ENCODE results near the gene ITSN2. TPM values are rescaled to one million over a fixed set of nuclear protein-coding genes. Genes with fewer than 3 reads are reported as not detected.
"Not testable (repeated sequence)": the region's sequence is repeated elsewhere in the genome, so short reads cannot be mapped to it uniquely, and the experiment has no call there.

Gene ITSN2
- total RNA-seq, 1 donor from 2014 or later, result 52.7 TPM

GRCh38 chr2:24342110-24342910 lies 18.0 kb downstream of the ITSN2 start:
- ATAC-seq (no peak), DNase-seq (no peak)
- intact Hi-C loops (cut with micrococcal nuclease), result no loop called here

DNA sequence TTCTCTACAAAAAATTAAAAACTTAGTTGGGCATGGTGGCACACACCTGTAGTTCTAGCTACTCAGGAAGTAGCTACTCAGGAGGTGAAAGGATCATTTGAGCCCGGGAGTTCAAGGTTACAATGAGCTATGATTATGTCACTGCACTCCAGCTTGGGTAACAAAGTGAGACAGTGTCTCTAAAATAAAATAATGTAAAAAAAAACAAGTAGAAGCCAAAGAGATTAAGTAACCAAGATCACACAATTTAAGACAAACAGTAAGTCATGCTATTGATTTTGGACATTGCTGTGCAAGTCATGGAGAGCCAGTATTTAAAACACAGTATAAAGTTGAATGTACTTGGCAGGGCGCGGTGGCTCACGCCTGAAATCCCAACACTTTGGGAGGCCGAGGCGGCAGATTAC lies 20.5 kb downstream of the ITSN2 start:
- intact Hi-C loops (cut with micrococcal nuclease), result no loop called here
- ATAC-seq, result no peak
- no peak for DNase-seq

DNA sequence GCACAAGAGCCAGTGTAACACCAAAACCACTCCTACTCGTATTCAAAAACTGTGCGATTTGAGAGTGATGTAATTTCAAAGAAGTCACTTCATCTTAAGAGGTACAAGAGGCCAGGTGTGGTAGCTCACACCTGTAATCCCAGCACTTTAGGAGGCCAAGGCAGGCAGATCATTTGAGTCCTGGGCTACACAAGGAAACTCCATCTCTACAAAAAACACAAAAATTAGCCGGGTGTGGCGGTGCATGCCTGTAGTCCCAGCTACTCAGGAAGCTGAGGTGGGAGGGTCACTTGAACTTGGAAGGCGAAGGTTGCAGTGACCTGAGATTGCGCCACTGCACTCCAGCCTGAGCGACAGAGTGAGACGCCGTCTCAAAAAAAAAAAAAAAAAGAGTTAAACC lies 21.2 kb downstream of the ITSN2 start:
- ATAC-seq, result peak; percentile 18

DNA sequence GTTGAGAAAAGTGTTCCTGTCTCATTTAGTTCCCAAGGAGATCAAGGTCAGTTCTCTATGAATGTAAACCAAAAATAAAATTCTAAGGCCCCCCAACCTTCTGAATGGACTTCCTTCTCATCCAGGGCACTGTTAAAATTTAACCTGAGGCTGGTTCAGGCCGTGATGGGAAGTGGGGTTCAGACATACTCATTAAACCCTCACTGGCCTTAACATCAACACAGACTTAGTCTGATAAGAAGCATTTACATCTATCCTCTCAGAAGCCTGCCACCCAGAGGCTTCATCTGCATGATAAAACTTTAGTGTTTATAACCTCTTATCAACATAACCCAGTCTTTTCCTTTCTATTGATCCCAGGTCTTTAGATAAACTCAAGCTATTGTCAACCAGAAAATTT lies 22.4 kb downstream of the ITSN2 start:
- intact Hi-C loops (cut with micrococcal nuclease), result no loop called here
- no peak for ATAC-seq
- no peak for DNase-seq

More for the DNA sequence above, 21.2 kb downstream of the ITSN2 start:
- DNase-seq; intact Hi-C loops (cut with micrococcal nuclease): not testable (repeated sequence)

GRCh38 chr2:24336811-24337210 lies 23.5 kb downstream of the ITSN2 start:
- DNase-seq (no peak), ATAC-seq (no peak)
- intact Hi-C loops (cut with micrococcal nuclease), result no loop called here

- ATAC-seq, result no peak
- intact Hi-C loops (cut with micrococcal nuclease), result no loop called here
Observed at GRCh38 chr2:24334245-24334633, 26.1 kb downstream of the ITSN2 start.

GRCh38 chr2:24332791-24333540 lies 27.4 kb downstream of the ITSN2 start:
- DNase-seq (no peak), ATAC-seq (no peak)
- intact Hi-C loops (cut with micrococcal nuclease), result no loop called here

More at GRCh38 chr2:24334245-24334633, 26.1 kb downstream of the ITSN2 start:
- DNase-seq, result no peak

- DNase-seq, result no peak
- intact Hi-C loops (cut with micrococcal nuclease), result no loop called here
- ATAC-seq, result no peak
Observed at GRCh38 chr2:24330161-24330560, 30.2 kb downstream of the ITSN2 start.

- intact Hi-C loops (cut with micrococcal nuclease), result no loop called here
- no peak for DNase-seq
- ATAC-seq, result no peak
Observed at GRCh38 chr2:24329700-24330099, 30.6 kb downstream of the ITSN2 start.

GRCh38 chr2:24328010-24328409 lies 32.3 kb downstream of the ITSN2 start:
- intact Hi-C loops (cut with micrococcal nuclease), result no loop called here
- DNase-seq (no peak), ATAC-seq (peak; percentile 56)

DNA sequence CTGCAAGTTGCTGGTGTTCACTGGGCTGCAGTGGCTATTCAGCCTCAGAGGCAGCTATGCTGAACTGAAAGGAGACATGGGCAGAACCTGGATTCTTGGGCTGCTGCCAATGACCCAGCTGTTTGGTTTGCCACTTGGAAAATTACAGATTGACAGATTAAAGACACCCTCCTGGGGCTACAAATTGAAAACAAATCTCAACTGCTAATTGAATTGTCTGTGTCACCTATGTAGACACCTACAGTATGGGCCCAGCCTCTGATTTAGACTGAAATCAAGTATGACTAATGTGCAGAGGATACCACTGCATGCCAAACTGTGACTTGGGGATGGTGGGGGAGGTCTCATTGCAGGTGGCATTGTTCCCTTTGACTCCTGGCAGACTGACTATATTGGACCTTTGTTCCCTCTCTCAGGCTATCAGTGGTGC lies 42.8 kb downstream of the ITSN2 start:
- DNase-seq (peak; percentile 51), ATAC-seq (peak; percentile 45)
- intact Hi-C loops (cut with micrococcal nuclease), result no loop called here

DNA sequence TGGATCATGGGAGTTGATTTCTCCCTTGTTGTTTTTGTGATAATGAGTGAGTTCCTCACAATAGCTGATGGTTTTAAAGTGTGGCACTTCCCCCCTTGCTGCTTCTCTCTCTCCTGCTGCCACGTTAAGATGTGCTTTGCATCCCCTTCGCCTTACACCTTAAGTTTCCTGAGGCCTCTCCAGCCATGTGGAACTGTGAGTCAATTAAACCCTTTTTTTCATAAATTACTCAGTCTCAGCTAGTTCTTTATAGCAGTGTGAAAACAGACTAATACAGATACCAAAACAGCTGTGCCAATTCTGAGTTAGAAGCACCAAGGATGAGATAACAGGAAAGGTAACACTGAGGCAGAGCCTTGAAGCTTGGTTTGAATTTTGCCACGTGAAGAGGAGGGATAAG lies 44.7 kb downstream of the ITSN2 start:
- intact Hi-C loops (cut with micrococcal nuclease), result no loop called here
- DNase-seq, result no peak
- ATAC-seq, result no peak

DNA sequence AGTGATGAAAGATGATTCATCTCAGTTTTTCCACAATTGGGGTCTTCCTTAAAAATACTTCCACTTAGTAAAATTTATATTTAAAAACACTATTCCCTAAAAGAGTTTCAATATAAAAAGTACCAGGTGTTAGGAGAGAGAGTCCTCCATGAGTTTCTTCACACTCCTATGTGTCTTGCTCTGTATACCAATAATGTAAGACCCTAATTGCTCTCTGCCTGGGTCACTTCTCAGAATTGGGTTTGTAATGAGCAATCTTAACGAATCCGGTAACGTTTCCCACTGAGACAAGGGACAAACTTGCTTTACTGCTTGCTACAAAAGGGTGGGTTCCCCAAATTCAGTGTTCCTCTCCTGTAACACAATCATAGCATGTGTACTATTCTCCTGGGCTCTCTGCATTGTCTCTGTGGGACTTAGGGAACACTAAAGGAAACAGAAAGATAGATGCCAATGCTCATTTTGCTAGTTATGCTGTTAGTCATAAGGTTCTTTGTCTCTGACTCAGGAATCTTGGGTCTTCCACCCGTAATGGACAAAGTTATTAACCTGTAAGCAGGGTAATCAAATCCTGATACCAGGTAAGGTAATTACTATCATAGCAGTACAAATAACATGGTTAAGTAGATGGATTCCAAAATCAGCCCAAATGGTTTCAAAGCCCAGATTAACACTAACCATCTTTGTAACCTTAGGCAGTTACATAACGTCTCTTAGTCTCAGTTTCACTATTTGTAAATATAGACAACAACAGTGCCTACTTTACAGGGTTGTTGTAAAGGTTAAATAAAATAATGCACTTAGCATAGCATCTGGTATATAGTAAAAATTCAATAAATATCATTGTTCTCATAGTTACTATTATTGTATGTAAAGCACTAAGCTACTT lies 46.3 kb downstream of the ITSN2 start:
- ATAC-seq, result no peak
- intact Hi-C loops (cut with micrococcal nuclease), result no loop called here

GRCh38 chr2:24307961-24308360 lies 52.4 kb downstream of the ITSN2 start:
- DNase-seq (no peak), ATAC-seq (no peak)
- intact Hi-C loops (cut with micrococcal nuclease), result no loop called here

More for the DNA sequence above, 46.3 kb downstream of the ITSN2 start:
- DNase-seq, result no peak

DNA sequence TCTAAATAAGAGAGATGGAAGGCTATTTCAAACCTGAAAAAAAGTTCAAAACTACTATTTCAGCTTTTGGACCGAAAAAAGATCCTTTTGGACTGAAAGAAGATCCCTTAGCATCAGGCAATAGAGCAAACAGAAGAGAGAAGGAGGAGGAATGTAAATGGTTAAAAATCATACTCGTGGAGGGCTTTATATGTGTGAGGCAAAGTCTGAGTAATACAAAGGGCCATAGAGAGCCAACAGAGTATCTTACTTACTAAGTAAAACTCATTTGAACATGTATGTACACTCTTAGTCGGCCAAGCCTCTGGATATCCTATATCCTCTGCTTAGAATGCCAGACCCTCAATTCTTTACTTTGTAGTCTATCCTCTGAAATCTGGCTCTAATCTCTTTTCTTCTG lies 55.7 kb downstream of the ITSN2 start:
- no peak for DNase-seq
- peak; percentile 4 for ATAC-seq
- intact Hi-C loops (cut with micrococcal nuclease), result no loop called here

DNA sequence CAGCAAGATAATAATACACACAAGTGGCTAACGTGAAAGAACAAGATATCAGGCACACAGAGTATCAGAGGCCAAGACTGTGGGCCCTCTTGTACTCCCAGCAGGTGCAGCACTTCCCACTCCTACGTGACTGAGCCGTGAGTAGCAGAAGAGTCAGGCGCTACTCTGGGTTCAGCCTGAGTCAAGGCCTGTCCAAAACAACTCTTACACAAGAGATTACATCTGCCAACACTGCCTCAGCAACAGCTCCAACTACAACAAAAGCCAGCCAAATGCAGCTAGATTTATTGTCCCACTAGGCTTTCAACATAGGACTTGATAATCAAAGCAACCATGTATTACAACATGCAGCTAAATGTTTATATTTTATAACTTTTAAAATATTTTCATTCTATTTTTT lies 56.2 kb downstream of the ITSN2 start:
- ATAC-seq (peak; percentile 100), DNase-seq (peak; percentile 81)
- intact Hi-C loops (cut with micrococcal nuclease), result no loop called here

DNA sequence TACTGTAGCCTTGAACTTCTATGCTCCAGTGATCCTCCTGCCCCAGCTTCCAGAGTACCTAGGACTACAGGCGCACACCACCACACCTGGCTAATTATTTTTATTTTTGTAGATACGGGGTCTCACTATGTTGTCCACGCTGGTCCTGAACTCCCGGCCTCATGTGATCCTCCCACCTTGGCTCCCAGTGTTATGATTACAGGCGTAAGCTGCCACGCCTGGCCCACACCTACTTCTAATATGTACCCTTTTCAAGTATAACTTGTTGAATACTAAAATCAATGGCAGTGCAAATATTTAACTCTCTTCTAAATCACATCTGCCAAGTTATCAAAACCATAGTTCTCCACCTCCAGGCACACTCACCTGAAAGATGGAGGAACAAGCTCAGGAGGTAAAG lies 58.7 kb downstream of the ITSN2 start:
- DNase-seq (no peak), ATAC-seq (no peak)
- intact Hi-C loops (cut with micrococcal nuclease), result no loop called here

- ATAC-seq (no peak), DNase-seq (no peak)
- intact Hi-C loops (cut with micrococcal nuclease), result no loop called here
Observed at GRCh38 chr2:24297663-24298062, 62.7 kb downstream of the ITSN2 start.

GRCh38 chr2:24287171-24287570 lies 73.2 kb downstream of the ITSN2 start:
- no peak for DNase-seq
- no peak for ATAC-seq
- intact Hi-C loops (cut with micrococcal nuclease), result no loop called here
